ENCODE results near the gene LRRC3C.
A peak's percentile ranks its signal among the peaks of the same experiment; 100 is the strongest.

LRRC3C gene

GRCh38 chr17:39924691-39925055, 2.9 kb upstream of the LRRC3C start:
- no peak for DNase-seq (ENCODE audit: low spot score)

- no peak for DNase-seq (ENCODE audit: low spot score)
Observed at GRCh38 chr17:39925282-39926134, 2.0 kb upstream of the LRRC3C start.

GRCh38 chr17:39926135-39926587, 1.4 kb upstream of the LRRC3C start:
- DNase-seq (ENCODE audit: low spot score) = no peak

- DNase-seq (ENCODE audit: low spot score) = peak; percentile 9
Observed at GRCh38 chr17:39926588-39927100, 888 bp upstream of the LRRC3C start.

GRCh38 chr17:39927929-39928857, 661 bp downstream of the LRRC3C start:
- peak; percentile 17 for DNase-seq (ENCODE audit: low spot score)

GRCh38 chr17:39928858-39929645, 1.5 kb downstream of the LRRC3C start:
- DNase-seq (ENCODE audit: low spot score) = peak; percentile 91

- DNase-seq (ENCODE audit: low spot score) = peak; percentile 45
Observed at GRCh38 chr17:39929646-39930407, 2.3 kb downstream of the LRRC3C start.

GRCh38 chr17:39933912-39934311, 6.4 kb downstream of the LRRC3C start:
- DNase-seq (ENCODE audit: low spot score) = no peak

- no peak for DNase-seq (ENCODE audit: low spot score)
Observed at GRCh38 chr17:39934324-39934723, 6.8 kb downstream of the LRRC3C start.

- no peak for DNase-seq (ENCODE audit: low spot score)
Observed at GRCh38 chr17:39935909-39936308, 8.4 kb downstream of the LRRC3C start.

- DNase-seq (ENCODE audit: low spot score) = no peak
Observed at GRCh38 chr17:39937447-39937846, 9.9 kb downstream of the LRRC3C start.

GRCh38 chr17:39938140-39938869, 10.8 kb downstream of the LRRC3C start:
- DNase-seq (ENCODE audit: low spot score) = no peak

GRCh38 chr17:39939106-39939505, 11.6 kb downstream of the LRRC3C start:
- no peak for DNase-seq (ENCODE audit: low spot score)

GRCh38 chr17:39939588-39940419, 12.3 kb downstream of the LRRC3C start:
- peak; percentile 12 for DNase-seq (ENCODE audit: low spot score)

- DNase-seq (ENCODE audit: low spot score) = no peak
Observed at GRCh38 chr17:39943702-39944392, 16.3 kb downstream of the LRRC3C start.

- DNase-seq (ENCODE audit: low spot score) = no peak
Observed at GRCh38 chr17:39944393-39944711, 16.8 kb downstream of the LRRC3C start.

GRCh38 chr17:39946551-39947330, 19.2 kb downstream of the LRRC3C start:
- no peak for DNase-seq (ENCODE audit: low spot score)

GRCh38 chr17:39948489-39948828, 20.9 kb downstream of the LRRC3C start:
- peak; percentile 27 for DNase-seq (ENCODE audit: low spot score)
